Endometrial microvascular endothelial cells (primary cell): Measurements from ENCODE around the gene LDHB. TPM values are rescaled to one million over a fixed set of nuclear protein-coding genes. Genes with fewer than 3 reads are reported as not detected.
"Not testable (repeated sequence)": the region's sequence is repeated elsewhere in the genome, so short reads cannot be mapped to it uniquely, and the experiment has no call there.

Experiments used
- in situ Hi-C: cut with HindIII; loops from 2 replicates; pipeline ENCODE4 v1.10.0; 2017; ENCODE audit warnings: low sequenced_read_pairs, low pct_unique_long_range_greater_than_20kb; ENCODE audit errors: inconsistent ontology term
- total RNA-seq: library from RNA; depleted of rRNA; stranded (reverse); fragments of >200 nt; gene quantifications from one replicate; pipeline ENCODE4 v1.2.3, GENCODE V29; 2015; ENCODE audit errors: inconsistent ontology term

The LDHB gene
- 884 TPM for total RNA-seq

GRCh38 chr12:21657326-21658077, at the start of gene LDHB:
Gene LDHB (minus strand): TSS chr12:21657842. CDS start chr12:21654671, 3,171 bp downstream.
- in situ Hi-C loops, result no loop called here

- in situ Hi-C loops, result no loop called here
Observed at GRCh38 chr12:21704847-21705246, 47.2 kb upstream of the LDHB start.

- in situ Hi-C loops, result no loop called here
Observed at GRCh38 chr12:21699851-21700250, 42.2 kb upstream of the LDHB start.

GRCh38 chr12:21697904-21698630, 40.4 kb upstream of the LDHB start:
- in situ Hi-C loops, result no loop called here

DNA sequence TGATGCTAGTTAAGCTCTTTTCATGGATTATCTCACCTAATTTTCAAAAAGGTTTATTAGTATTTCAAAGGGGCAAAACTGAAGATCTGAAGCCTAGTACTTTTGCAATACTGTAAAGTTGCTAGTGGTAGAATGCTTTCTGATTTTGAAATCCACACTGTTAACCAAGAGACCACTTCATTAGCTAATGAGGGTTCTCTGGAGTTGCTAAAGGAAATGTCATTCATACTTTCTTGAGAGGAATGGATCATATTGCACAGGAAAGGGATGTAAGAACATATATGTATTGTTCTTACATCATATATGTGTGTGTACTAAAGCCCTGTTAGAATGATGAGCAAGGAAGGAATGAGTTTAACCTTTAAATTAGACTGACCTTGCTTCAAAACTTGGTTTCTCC, 39.0 kb upstream of the LDHB start:
- in situ Hi-C loops, result no loop called here

DNA sequence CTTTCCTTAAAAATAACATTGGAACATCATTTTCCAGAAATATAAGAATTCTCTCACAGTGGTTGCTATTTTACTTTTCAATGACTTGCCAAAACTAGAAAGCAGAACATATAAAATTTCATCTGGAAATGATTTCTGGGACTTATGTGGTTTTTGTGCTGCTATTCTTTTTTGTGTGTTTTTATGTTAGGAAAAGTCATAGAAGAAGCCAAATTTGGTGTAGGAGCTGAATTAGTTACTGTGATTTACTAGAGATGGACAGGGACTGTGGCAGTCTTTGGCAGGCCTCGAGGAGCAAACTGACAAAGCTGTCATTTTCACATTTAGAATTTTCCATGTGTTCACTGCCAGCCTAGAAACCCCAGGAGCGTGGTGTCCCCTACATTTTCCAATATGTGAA, 38.3 kb upstream of the LDHB start:
- in situ Hi-C loops, result no loop called here

GRCh38 chr12:21694660-21695059, 37.0 kb upstream of the LDHB start:
- in situ Hi-C loops, result no loop called here

DNA sequence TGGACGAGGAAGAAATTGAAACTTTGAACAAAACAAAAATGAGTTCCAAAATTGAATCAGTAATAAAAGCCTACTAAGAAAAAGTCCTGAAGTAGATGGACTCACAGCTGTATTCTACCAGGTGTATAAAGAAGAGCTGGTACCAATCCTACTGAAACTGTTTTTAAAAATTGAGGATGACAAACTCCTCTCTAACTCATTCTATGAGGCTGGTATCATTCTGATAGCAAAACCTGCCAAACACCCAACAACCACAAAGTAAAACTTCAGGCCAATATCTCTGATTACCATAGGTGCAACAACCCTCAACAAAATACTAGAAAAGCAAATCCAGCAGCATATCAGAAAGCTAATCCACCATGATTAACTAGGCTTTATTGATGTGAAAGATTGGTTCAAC, 33.9 kb upstream of the LDHB start:
- in situ Hi-C loops, result no loop called here

DNA sequence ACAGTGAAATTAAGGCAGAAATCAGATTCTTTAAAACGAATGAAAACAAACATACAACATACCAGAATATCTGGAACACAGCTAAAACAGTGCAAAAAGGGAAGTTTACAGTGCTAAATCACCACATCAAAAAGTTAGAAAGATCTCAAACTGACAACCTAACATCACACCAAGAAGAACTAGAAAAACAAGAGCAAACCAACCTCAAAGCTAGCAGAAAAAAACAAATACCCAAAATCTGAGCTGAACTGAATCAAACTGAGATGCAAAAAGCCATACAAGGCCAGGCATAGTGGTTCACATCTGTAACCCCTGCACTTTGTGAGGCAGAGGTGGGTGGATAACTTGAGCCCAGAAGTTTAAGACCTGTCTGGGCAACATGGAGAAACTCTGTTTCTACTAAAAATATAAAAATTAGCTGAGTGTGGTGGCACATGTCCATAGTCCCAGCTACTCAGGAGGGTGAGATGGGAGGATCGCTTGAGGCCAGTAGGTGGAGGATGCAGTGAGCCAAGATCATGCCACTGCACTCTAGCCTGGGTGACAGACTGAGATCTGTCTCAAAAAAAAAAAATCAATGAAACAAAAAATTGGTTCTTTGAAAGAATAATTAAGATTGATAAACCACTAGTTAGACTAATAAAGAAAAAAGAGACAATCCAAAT, 33.2 kb upstream of the LDHB start:
- in situ Hi-C loops, result no loop called here

- in situ Hi-C loops, result no loop called here
Observed at GRCh38 chr12:21683115-21683514, 25.5 kb upstream of the LDHB start.

GRCh38 chr12:21678959-21679358, 21.3 kb upstream of the LDHB start:
- in situ Hi-C loops, result no loop called here

GRCh38 chr12:21677622-21678277, 20.1 kb upstream of the LDHB start:
- in situ Hi-C loops, result no loop called here

DNA sequence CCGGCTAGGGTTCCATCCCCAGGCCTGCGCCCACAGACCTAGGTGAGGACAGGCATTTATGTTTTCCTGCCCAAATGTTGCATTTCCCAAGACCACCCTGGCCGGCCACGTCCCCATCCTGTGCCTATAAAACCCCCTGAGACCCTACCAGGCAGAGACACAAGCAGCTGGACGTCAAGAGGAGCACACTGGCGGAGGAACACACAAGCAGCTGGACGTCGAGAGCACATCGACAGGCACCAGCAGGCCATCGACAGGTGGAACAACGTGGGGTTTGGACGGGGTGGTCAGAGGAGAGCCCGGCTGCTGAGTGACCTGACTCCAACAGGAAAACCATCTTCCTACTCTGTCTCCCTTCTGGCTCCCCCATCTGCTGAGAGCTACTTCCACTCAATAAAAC, 19.6 kb upstream of the LDHB start:
- in situ Hi-C loops, result no loop called here

DNA sequence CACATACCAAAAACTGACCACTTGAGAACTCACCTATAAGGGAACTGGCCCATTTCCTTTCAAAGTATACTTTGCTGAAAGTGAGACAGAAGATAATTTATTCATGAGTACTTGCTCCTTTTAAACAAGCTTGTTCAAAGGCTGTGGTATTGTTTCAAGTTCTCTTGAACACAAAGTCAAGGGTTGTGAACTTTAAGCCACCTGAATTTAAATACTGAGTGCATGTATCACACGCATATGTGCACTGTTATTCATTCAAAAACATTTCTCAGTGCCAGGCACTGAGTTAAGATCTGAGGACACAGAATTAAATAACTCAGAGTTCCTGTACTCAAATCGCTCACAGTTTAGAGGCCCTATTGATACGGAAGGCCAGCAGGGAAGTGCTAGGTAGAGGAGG, 19.1 kb upstream of the LDHB start:
- in situ Hi-C loops, result no loop called here

DNA sequence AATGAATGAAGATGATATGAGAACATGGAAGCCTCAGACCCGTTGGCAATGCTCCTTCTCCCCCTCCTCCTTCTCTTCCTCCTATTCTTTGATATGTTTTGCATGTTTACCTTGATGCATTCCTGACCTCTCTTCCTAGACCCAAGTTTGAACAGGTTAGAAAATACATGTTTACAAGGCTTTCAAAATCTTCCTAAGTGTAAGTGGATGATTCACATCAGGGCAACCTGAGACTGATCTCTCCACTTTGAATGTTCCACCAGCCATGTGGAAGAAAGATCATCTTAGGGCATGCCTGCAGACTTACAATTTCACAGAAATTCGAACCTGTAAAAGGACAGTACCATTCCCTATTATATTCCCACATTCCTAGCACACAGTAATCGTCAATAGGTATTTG, 18.0 kb upstream of the LDHB start:
- in situ Hi-C loops, result no loop called here

DNA sequence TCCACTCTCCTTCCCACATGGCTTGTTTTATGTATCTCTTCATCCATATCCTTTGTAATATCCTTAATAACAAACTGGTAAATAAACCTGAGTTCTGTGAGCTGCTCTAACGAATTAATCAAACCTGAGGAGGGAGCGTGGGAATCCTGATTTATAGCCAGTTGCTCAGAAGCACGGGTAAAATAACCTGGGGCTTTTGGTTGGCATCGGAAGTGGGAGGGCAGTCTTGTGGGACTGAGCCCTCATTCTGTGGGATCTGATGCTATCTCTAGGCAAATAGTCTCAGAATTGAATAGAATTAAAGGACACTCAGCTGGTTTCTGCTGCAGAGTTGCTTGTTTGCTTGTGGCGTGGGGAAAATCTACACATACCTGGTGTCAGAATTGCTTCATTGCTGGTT, 17.5 kb upstream of the LDHB start:
- in situ Hi-C loops, result no loop called here

DNA sequence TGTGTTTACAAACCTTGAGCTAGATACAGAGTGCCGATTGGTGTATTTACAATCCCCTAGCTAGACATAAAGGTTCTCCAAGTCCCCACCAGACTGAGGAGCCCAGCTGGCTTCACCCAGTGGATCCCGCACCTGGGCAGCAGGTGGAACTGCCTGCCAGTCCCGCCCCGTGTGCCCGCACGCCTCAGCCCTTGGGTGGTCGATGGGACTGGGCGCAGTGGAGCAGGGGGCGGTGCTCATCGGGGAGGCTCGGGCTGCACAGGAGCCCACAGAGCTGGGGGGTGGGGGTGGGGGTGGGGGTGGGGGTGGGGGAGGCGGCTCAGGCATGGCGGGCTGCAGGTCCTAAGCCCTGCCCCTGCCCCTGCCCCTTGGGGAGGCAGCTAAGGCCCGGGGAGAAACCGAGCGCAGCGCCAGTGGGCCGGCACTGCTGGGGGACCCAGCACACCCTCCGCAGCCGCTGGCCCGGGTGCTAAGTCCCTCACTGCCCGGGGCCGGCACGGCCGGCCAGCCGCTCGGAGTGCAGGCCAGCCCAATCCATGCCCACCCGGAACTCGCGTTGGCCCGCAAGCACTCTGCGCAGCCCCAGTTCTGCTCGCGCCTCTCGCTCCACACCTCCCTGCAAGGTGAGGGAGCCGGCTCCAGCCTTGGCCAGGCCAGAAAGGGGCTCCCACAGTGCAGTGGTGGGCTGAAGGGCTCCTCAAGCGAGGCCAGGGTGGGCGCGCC, 16.3 kb upstream of the LDHB start:
- in situ Hi-C loops, result not testable (repeated sequence)

DNA sequence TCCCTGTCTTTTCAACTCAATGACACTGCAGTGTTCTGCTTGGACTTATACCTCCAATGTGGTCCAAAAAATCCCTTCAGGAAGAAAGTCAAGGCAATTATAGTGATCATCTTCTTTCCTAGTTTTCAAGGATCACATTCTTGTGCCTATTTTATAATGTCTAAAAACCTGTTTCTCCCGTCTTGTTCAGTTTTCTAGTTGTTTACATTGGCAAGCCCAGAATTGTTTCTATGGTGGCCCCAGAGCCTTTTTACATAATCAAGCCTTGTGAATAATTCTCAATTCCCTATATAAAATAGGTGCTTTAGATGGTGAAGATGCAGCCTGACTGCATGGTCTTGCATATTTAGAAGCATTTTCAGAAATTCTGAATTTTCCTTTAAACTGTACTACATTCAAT, 14.5 kb upstream of the LDHB start:
- in situ Hi-C loops, result no loop called here

DNA sequence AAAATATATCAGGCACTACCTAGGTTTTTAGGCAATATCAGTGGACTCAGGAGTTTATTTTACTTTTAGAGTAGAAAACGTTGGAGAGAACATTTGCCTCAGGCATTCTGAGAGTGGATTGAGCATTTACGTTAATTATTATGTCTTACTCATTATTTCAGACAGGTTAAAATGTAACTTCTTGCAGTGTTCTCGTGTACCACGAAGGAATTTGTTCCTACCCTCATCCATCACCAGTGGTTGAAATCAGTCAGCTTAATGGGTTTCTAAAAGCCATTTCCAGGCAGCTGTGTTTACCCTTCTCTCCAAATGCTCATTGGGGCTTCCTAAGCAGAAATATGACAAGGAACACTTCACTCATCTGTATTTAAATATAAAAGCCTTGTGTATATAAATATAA, 9.1 kb upstream of the LDHB start:
- in situ Hi-C loops, result no loop called here
